K562 (cell line): ENCODE results near the gene KIF12.

Source experiments
- ATF2 ChIP-seq: sonication (generic); formaldehyde crosslinking; IDR thresholded peaks from 2 replicates; pipeline ENCODE4 v1.8.1; 2022; ENCODE audit warnings: missing genetic modification reagents
- CTCF ChIP-seq, 3 experiments: IDR thresholded peaks in 2 of 3; conservative IDR thresholded peaks in 1 of 3; 2 replicates each; pipeline ENCODE4 v1.5.1; 2011 to 2012; ENCODE audit warnings: low read length in 3 of 3, mild to moderate bottlenecking in 3 of 3, control low read depth in 2 of 3, improper control_type of control experiment in 1 of 3, inconsistent platforms in 1 of 3, low read depth in 1 of 3, mixed read lengths in 1 of 3, moderate library complexity in 1 of 3; ENCODE audit not compliant: insufficient read depth in 2 of 3
- EP300 ChIP-seq: IDR thresholded peaks from 2 replicates; pipeline ENCODE4 v1.6.1; 2012; ENCODE audit warnings: low read length, improper control_type of control experiment
- TEAD4 ChIP-seq, 2 experiments: sonication (generic) in 1 of 2; formaldehyde crosslinking in 1 of 2; IDR thresholded peaks; 2 replicates each; pipeline versions ENCODE4 v1.6.1 to v1.8.0; 2012 to 2022; ENCODE audit warnings: borderline replicate concordance in 1 of 2, inconsistent platforms in 1 of 2, low read length in 1 of 2, mild to moderate bottlenecking in 1 of 2, missing genetic modification reagents in 1 of 2

- TF ChIP-seq CTCF (IDR thresholded peaks at IDR 0.05 in 2 of 3, conservative IDR thresholded peaks at IDR 0.05 in 1 of 3; ENCODE audit: insufficient read depth in 2 of 3, low read depth in 1 of 3, low read length in 3 of 3) (no peak), EP300 (no peak), TEAD4 (IDR thresholded peaks at IDR 0.05; ENCODE audit: low read length) (no peak), TEAD4 (CRISPR knock-in tag; IDR thresholded peaks at IDR 0.05; ENCODE audit: borderline replicate concordance) (no peak), ATF2 (no peak)
Observed at GRCh38 chr9:114140850-114141249, 41.8 kb upstream of the KIF12 start.
